GM12878 (cell line): ENCODE data around the gene PCLO. TPM values are rescaled to one million over a fixed set of nuclear protein-coding genes. Genes with fewer than 3 reads are reported as not detected.

Experiments used
- ATAC-seq: fragments of 200-7000 bp; cut with Tn5 transposase; 3 replicates; pipeline ENCODE4 v1.9.1; 2020; ENCODE audit warnings: mild to moderate bottlenecking, moderate library complexity
- BruUV-seq: library from RNA; stranded (reverse); fragments of 400-500 nt; replicated peaks from 2 replicates; lab custom pipeline; 2021; lab: Mats Ljungman, UMichigan
- CTCF ChIA-PET: fragments of 300-600 bp; sonication (Branson Sonifier 250); formaldehyde crosslinking; extraction: SDS; loops from one replicate; lab custom pipeline; 2021; ENCODE audit warnings: inconsistent platforms; lab: Yijun Ruan, JAX
- POLR2A ChIA-PET: fragments of 350-600 bp; formaldehyde crosslinking; extraction: SDS; loops from one replicate; lab custom pipeline; 2021; ENCODE audit warnings: inconsistent platforms; lab: Charles Lee
- RAD21 ChIA-PET: fragments of 300-600 bp; sonication (Branson Sonifier 250); formaldehyde crosslinking; loops from one replicate; lab custom pipeline; 2023; ENCODE audit warnings: antibody characterized with exemption; ENCODE audit not compliant: unreplicated experiment; lab: Charles Lee
- SMC1A ChIA-PET: fragments of 300-600 bp; sonication (Branson Sonifier 250); formaldehyde crosslinking; loops from one replicate; lab custom pipeline; 2023; ENCODE audit not compliant: unreplicated experiment, uncharacterized antibody; lab: Charles Lee
- DNase-seq: peaks from one replicate; pipeline ENCODE4 v3.0.0-alpha.2; 2011; ENCODE audit warnings: low read depth, low spot score
- FAIRE-seq: peaks from 3 replicates; lab custom pipeline; 2011; peaks lifted over from hg19 to GRCh38; lab: Jason Lieb, UNC
- H2AFZ ChIP-seq: 2 replicates; pipeline ENCODE4 v1.6.0; 2011; ENCODE audit warnings: low read depth, low read length, control low read depth; ENCODE audit not compliant: control insufficient read depth
- H3K27ac ChIP-seq: 2 replicates; pipeline ENCODE4 v1.5.1; 2011; ENCODE audit warnings: control low read depth; ENCODE audit not compliant: control insufficient read depth, insufficient read depth
- H3K27me3 ChIP-seq, 2 experiments: replicated peaks in 1 of 2; 2 replicates each; pipeline versions ENCODE4 v1.6.0 to v1.6.1; 2011; ENCODE audit warnings: low read length in 1 of 2; ENCODE audit not compliant: control insufficient read depth in 2 of 2, insufficient read depth in 2 of 2
- H3K36me3 ChIP-seq, 2 experiments: 2 replicates each; pipeline ENCODE4 v1.5.1; 2011; ENCODE audit warnings: low read length in 1 of 2; ENCODE audit not compliant: control insufficient read depth in 2 of 2, insufficient read depth in 2 of 2
- H3K4me1 ChIP-seq: 2 replicates; pipeline ENCODE4 v1.6.1; 2011; ENCODE audit warnings: mild to moderate bottlenecking, low read length, moderate library complexity, mixed read lengths; ENCODE audit not compliant: control insufficient read depth, insufficient read depth
- H3K4me2 ChIP-seq: 2 replicates; pipeline ENCODE4 v1.6.0; 2011; ENCODE audit warnings: control low read depth; ENCODE audit not compliant: control insufficient read depth, insufficient read depth
- H3K4me3 ChIP-seq: fragments of 200-600 bp; sonication (generic); 2 replicates; pipeline ENCODE4 v1.5.1; 2016
- H3K79me2 ChIP-seq: 2 replicates; pipeline ENCODE4 v1.6.0; 2011; ENCODE audit warnings: low read length; ENCODE audit not compliant: control insufficient read depth, insufficient read depth
- H3K9ac ChIP-seq: 2 replicates; pipeline ENCODE4 v1.8.0; 2011; ENCODE audit warnings: low read length, control low read depth, mixed read lengths; ENCODE audit not compliant: control insufficient read depth, insufficient read depth
- H3K9me3 ChIP-seq: replicated peaks from 3 replicates; pipeline ENCODE4 v1.5.1; 2011; ENCODE audit warnings: mild to moderate bottlenecking, low read length; ENCODE audit not compliant: control insufficient read depth, insufficient read depth
- H4K20me1 ChIP-seq: 2 replicates; pipeline ENCODE4 v1.6.0; 2011; ENCODE audit not compliant: control insufficient read depth, insufficient read depth
- BCLAF1 ChIP-seq: fragments of 450-650 bp; IDR thresholded peaks from 2 replicates; pipeline ENCODE4 v1.6.1; 2017; ENCODE audit warnings: antibody characterized with exemption, mild to moderate bottlenecking, moderate library complexity
- BHLHE40 ChIP-seq, 2 experiments: fragments of 450-650 bp in 1 of 2; IDR thresholded peaks; 2 replicates each; pipeline ENCODE4 v1.6.1; 2011 to 2017; ENCODE audit warnings: low read depth in 2 of 2, borderline replicate concordance in 1 of 2, improper control_type of control experiment in 1 of 2, low read length in 1 of 2, mild to moderate bottlenecking in 1 of 2
- E2F8 ChIP-seq: fragments of 450-650 bp; IDR thresholded peaks from 2 replicates; pipeline ENCODE4 v1.6.1; 2018; ENCODE audit warnings: mild to moderate bottlenecking, low read depth, moderate library complexity; ENCODE audit not compliant: partially characterized antibody
- FOS ChIP-seq: IDR thresholded peaks from 3 replicates; pipeline ENCODE4 v1.6.1; 2011; ENCODE audit warnings: borderline replicate concordance; ENCODE audit not compliant: insufficient read length; ENCODE audit errors: extremely low read depth
- HCFC1 ChIP-seq: fragments of 150-350 bp; IDR thresholded peaks from 2 replicates; pipeline ENCODE4 v1.6.1; 2014; ENCODE audit warnings: low read length
- HDGF ChIP-seq: fragments of 450-650 bp; IDR thresholded peaks from 2 replicates; pipeline ENCODE4 v1.6.1; 2016; ENCODE audit warnings: antibody characterized with exemption
- MXI1 ChIP-seq: fragments of 150-350 bp; IDR thresholded peaks from 2 replicates; pipeline ENCODE4 v1.6.1; 2011; ENCODE audit warnings: low read depth, mild to moderate bottlenecking, inconsistent platforms, low read length, improper control_type of control experiment
- NFYA ChIP-seq: IDR thresholded peaks from 2 replicates; pipeline ENCODE4 v1.6.1; 2011; ENCODE audit warnings: low read depth, mild to moderate bottlenecking, low read length, improper control_type of control experiment, borderline replicate concordance
- PAX5 ChIP-seq: IDR thresholded peaks from 2 replicates; pipeline ENCODE4 v1.6.1; 2011; ENCODE audit warnings: low read depth, low read length, borderline replicate concordance
- POLR2A ChIP-seq: IDR thresholded peaks from 2 replicates; pipeline ENCODE4 v1.6.1; 2011; ENCODE audit warnings: low read depth, mild to moderate bottlenecking, low read length
- POLR2AphosphoS5 ChIP-seq: IDR thresholded peaks from 2 replicates; pipeline ENCODE4 v1.6.1; 2011; ENCODE audit warnings: mild to moderate bottlenecking, low read length, inconsistent platforms
- SREBF1 ChIP-seq: IDR thresholded peaks from 2 replicates; pipeline ENCODE4 v1.6.1; 2012; ENCODE audit warnings: mild to moderate bottlenecking, low read length
- STAT1 ChIP-seq: fragments of 450-650 bp; conservative IDR thresholded peaks from 2 replicates; pipeline ENCODE4 v1.6.1; 2014; ENCODE audit warnings: antibody characterized with exemption, mild to moderate bottlenecking
- USF2 ChIP-seq: IDR thresholded peaks from 2 replicates; pipeline ENCODE4 v1.6.1; 2011; ENCODE audit warnings: low read depth, low read length, improper control_type of control experiment, borderline replicate concordance
- ZNF592 ChIP-seq: fragments of 450-650 bp; IDR thresholded peaks from 2 replicates; pipeline ENCODE4 v1.6.1; 2017; ENCODE audit warnings: mild to moderate bottlenecking, moderate library complexity
- WGBS: methylation state at CpG from one replicate; pipeline ENCODE4 v1.1.6; 2016; ENCODE audit warnings: low lambda C conversion rate; ENCODE audit not compliant: insufficient replicate concordance, insufficient coverage; ENCODE audit errors: missing lambda C conversion rate; 5-methylcytosine and 5-hydroxymethylcytosine counted together
- in situ Hi-C: fragments of 300-500 bp; cut with MboI; formaldehyde crosslinking; loops from 9 replicates; pipeline ENCODE4 v1.14.3; 2018; ENCODE audit warnings: mixed read lengths
- intact Hi-C: fragments of 100-400 bp; cut with micrococcal nuclease; formaldehyde crosslinking; loops from one replicate; pipeline ENCODE4 v1.14.2; 2022; ENCODE audit not compliant: unreplicated experiment
- polyA plus RNA-seq, 11 experiments: library from polyadenylated mRNA; depleted of rRNA in 4 of 11; unstranded in 6 of 11; stranded (reverse) in 5 of 11; fragments of >200 nt; fragmentation: Nextera tagmentation in 4 of 11; fragmentation: Illumina TruSeq in 1 of 11; extraction: Ambion mirVana in 4 of 11; extraction: Trizol in 1 of 11; gene quantifications; 1 replicate in 1 of 11; 2 replicates in 10 of 11; pipeline versions ENCODE4 v1.2.1 to v1.2.3, GENCODE V29; 2011 to 2016; ENCODE audit warnings: inconsistent platforms in 2 of 11, missing spikeins in 2 of 11, low read depth in 1 of 11
- total RNA-seq, 4 experiments: library from RNA; depleted of rRNA in 3 of 4; stranded (reverse); fragments of >200 nt in 3 of 4; fragmentation: Illumina TruSeq in 1 of 4; extraction: Trizol in 1 of 4; gene quantifications; 2 replicates each; pipeline versions ENCODE4 v1.2.1 to v1.2.3, GENCODE V29; 2013 to 2021

Gene PCLO
- total and polyA plus RNA-seq, 10 of the 15 experiments (the other 5 are each of a cell fraction or from before 2014, with no cell fraction given): 0.01 to 0.08 (median 0.03) TPM; not detected in 6

- no peak overlapping the region for H2AFZ ChIP-seq
- SMC1A ChIA-PET: interaction anchor here (2.4 kb wide), 1 partner anchor 10 kb away, joined by 6 read pairs; no protein-coding TSS in a partner anchor
- CTCF ChIA-PET: interaction anchor here (0.7 to 0.8 kb wide), 2 partner anchors 11 to 1427 kb away, joined by 3 read pairs; no protein-coding TSS in a partner anchor
- DNase-seq: no peak
- H3K9ac ChIP-seq: no peak overlapping the region
- ATAC-seq: no peak
- POLR2A ChIA-PET: no interaction called here
- no peaks in the 10 kb centered on the region for H4K20me1 ChIP-seq
- no peak overlapping the region for H3K4me2 ChIP-seq
- in situ Hi-C loops: no loop called here
- BruUV-seq: no TSS peak
- H3K4me3 ChIP-seq: no peak overlapping the region
- RAD21 ChIA-PET: no interaction called here
- H3K79me2 ChIP-seq: no peaks in the 10 kb centered on the region
- 44% methylated on average over 3 of the region's 3 CpGs for WGBS
- H3K27me3 ChIP-seq: no peaks in the 10 kb centered on the region
- no peak overlapping the region for H3K27ac ChIP-seq
- FAIRE-seq: no peak
- H3K36me3 ChIP-seq: no peaks in the 10 kb centered on the region
- intact Hi-C loops: no loop called here
- no peaks in the 10 kb centered on the region for H3K9me3 ChIP-seq
- H3K4me1 ChIP-seq: no peaks in the 10 kb centered on the region
- TF ChIP-seq NFYA: no peak
- TF ChIP-seq E2F8: no peak
- TF ChIP-seq BCLAF1: no peak
- TF ChIP-seq BHLHE40 (IDR thresholded peaks at IDR 0.05; ENCODE audit: borderline replicate concordance in 1 of 2, low read depth in 2 of 2, low read length in 1 of 2): no peak
- no peak for TF ChIP-seq SREBF1
- TF ChIP-seq USF2: no peak
- no peak for TF ChIP-seq HCFC1
- no peak for TF ChIP-seq FOS
- no peak for TF ChIP-seq POLR2AphosphoS5
- TF ChIP-seq STAT1: no peak
- TF ChIP-seq ZNF592: no peak
- TF ChIP-seq POLR2A: no peak
- TF ChIP-seq HDGF: no peak
- TF ChIP-seq PAX5: no peak
- no peak for TF ChIP-seq MXI1
Observed at GRCh38 chr7:83101530-83101929, 61.2 kb downstream of the PCLO start.
